Measurements from ENCODE around the gene TNFSF15.

DNA sequence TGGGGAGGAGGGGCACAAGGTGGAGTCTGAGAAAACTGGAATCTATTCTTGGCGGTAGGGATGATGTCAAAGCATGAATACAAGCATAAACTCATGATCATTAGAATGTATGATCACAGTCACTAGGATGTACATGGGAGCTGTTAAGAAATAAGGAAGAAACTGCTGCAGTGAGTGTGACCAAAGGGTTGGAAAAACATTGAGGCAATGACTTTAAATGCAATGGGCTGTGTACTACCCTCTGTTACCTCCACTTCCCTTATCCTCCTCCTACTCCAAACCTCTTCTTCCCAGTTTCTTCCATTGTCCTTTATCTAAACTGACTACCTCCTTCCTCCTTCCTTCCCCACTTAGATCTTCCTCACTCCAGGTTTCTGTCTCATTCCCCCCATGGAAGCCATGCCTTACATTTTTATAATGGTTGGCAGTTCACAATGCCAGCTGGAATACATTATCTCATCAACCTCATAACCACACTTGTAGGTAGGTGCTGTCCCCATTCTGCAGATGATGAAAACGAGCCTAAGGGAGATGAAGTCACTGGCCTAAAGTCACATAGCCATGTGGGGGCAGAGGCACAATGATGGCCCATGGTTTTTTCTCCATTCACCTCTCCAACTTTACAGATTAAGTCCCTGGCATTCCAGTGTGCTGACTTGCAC is 21.9 kb upstream of the TNFSF15 start:
- TF ChIP-seq EZH2 (IDR thresholded peaks at IDR 0.05; ENCODE audit: insufficient read depth, poor library complexity, severe bottlenecking) (no peak), EZH2phosphoT487 (IDR thresholded peaks at IDR 0.05; ENCODE audit: insufficient read depth, low read depth) (no peak)

All from GM23248 (cell line).